ENCODE data around the gene NRXN3. TPM values are rescaled to one million over a fixed set of nuclear protein-coding genes. Genes with fewer than 3 reads are reported as not detected.

Gene NRXN3
- total RNA-seq, 1 donor from 2014 or later: 18.0 TPM

GRCh38 chr14:79656056-79656455 lies 1485.9 kb downstream of the NRXN3 start:
- FAIRE-seq (no peak), DNase-seq (ENCODE audit: low read depth) (no peak)
- H3K27ac Mint-ChIP-seq (ENCODE audit: unreplicated experiment): no peak overlapping the region
- H3K4me1 Mint-ChIP-seq (ENCODE audit: low read depth, unreplicated experiment): no peaks in the 10 kb centered on the region
- no peak overlapping the region for H3K4me3 ChIP-seq (ENCODE audit: insufficient read depth, low read depth, low read length)
- H3K9ac ChIP-seq (ENCODE audit: low read length): no peak overlapping the region
- H4K20me1 ChIP-seq (ENCODE audit: insufficient read depth, low read length): no peaks in the 10 kb centered on the region
- H3K36me3 Mint-ChIP-seq (ENCODE audit: low read depth, unreplicated experiment): no peaks in the 10 kb centered on the region
- H3K27ac ChIP-seq (ENCODE audit: low read depth, low read length): no peak overlapping the region
- no peaks in the 10 kb centered on the region for H3K36me3 ChIP-seq (ENCODE audit: insufficient read depth, low read length)
- TF ChIP-seq EZH2 (IDR thresholded peaks at IDR 0.05; ENCODE audit: insufficient read depth, low read length) (no peak), CTCF (IDR thresholded peaks at IDR 0.05; ENCODE audit: insufficient read depth, low read depth, low read length) (no peak)
- H3K4me1 ChIP-seq (ENCODE audit: insufficient read depth, low read length): no peaks in the 10 kb centered on the region
- H3K4me3 Mint-ChIP-seq (ENCODE audit: unreplicated experiment): no peak overlapping the region
- no peaks in the 10 kb centered on the region for H3K27me3 ChIP-seq (ENCODE audit: insufficient read depth, low read length)
- H2AFZ ChIP-seq (ENCODE audit: low read depth, low read length): no peak overlapping the region
- no peaks in the 10 kb centered on the region for H3K27me3 Mint-ChIP-seq (ENCODE audit: low read depth, unreplicated experiment)
- no peak overlapping the region for H3K4me2 ChIP-seq (ENCODE audit: low read length)
- no peaks in the 10 kb centered on the region for H3K9me3 ChIP-seq (ENCODE audit: insufficient read depth, low read depth, low read length)
- H3K9me3 Mint-ChIP-seq (ENCODE audit: unreplicated experiment): no peaks in the 10 kb centered on the region
- H3K79me2 ChIP-seq (ENCODE audit: insufficient read depth, low read length): no peaks in the 10 kb centered on the region

- no peak overlapping the region for H3K4me3 ChIP-seq (ENCODE audit: insufficient read depth, low read depth, low read length)
- Mint-ChIP-seq H3K4me1 (ENCODE audit: low read depth, unreplicated experiment) (peaks cover 1% of the 10 kb centered on the region), H3K36me3 (ENCODE audit: low read depth, unreplicated experiment) (no peaks in the 10 kb centered on the region), H3K4me3 (ENCODE audit: unreplicated experiment) (no peak overlapping the region), H3K27me3 (ENCODE audit: low read depth, unreplicated experiment) (peaks cover 2% of the 10 kb centered on the region), H3K27ac (ENCODE audit: unreplicated experiment) (no peak overlapping the region), H3K9me3 (ENCODE audit: unreplicated experiment) (no peaks in the 10 kb centered on the region)
- H2AFZ ChIP-seq (ENCODE audit: low read depth, low read length): no peak overlapping the region
- H3K9ac ChIP-seq (ENCODE audit: low read length): no peak overlapping the region
- no peaks in the 10 kb centered on the region for H3K27me3 ChIP-seq (ENCODE audit: insufficient read depth, low read length)
- H3K4me2 ChIP-seq (ENCODE audit: low read length): no peak overlapping the region
- no peak overlapping the region for H3K27ac ChIP-seq (ENCODE audit: low read depth, low read length)
- no peaks in the 10 kb centered on the region for H3K79me2 ChIP-seq (ENCODE audit: insufficient read depth, low read length)
- H3K4me1 ChIP-seq (ENCODE audit: insufficient read depth, low read length): no peaks in the 10 kb centered on the region
- H3K9me3 ChIP-seq (ENCODE audit: insufficient read depth, low read depth, low read length): no peaks in the 10 kb centered on the region
- TF ChIP-seq EZH2 (IDR thresholded peaks at IDR 0.05; ENCODE audit: insufficient read depth, low read length): no peak
- TF ChIP-seq CTCF (IDR thresholded peaks at IDR 0.05; ENCODE audit: insufficient read depth, low read depth, low read length): no peak
- no peaks in the 10 kb centered on the region for H3K36me3 ChIP-seq (ENCODE audit: insufficient read depth, low read length)
- H4K20me1 ChIP-seq (ENCODE audit: insufficient read depth, low read length): no peaks in the 10 kb centered on the region
- DNase-seq (ENCODE audit: low read depth): no peak
- FAIRE-seq: no peak
Measured at GRCh38 chr14:79656496-79656895, 1486.3 kb downstream of the NRXN3 start.

- no peak overlapping the region for H3K4me2 ChIP-seq (ENCODE audit: low read length)
- H3K4me3 Mint-ChIP-seq (ENCODE audit: unreplicated experiment): no peak overlapping the region
- H3K36me3 Mint-ChIP-seq (ENCODE audit: low read depth, unreplicated experiment): no peaks in the 10 kb centered on the region
- H3K4me1 Mint-ChIP-seq (ENCODE audit: low read depth, unreplicated experiment): peaks cover 4% of the 10 kb centered on the region
- H3K27ac Mint-ChIP-seq (ENCODE audit: unreplicated experiment): no peak overlapping the region
- no peaks in the 10 kb centered on the region for H3K9me3 ChIP-seq (ENCODE audit: insufficient read depth, low read depth, low read length)
- no peaks in the 10 kb centered on the region for H3K4me1 ChIP-seq (ENCODE audit: insufficient read depth, low read length)
- DNase-seq (ENCODE audit: low read depth) (no peak), FAIRE-seq (no peak)
- H3K27me3 Mint-ChIP-seq (ENCODE audit: low read depth, unreplicated experiment): peaks cover 2% of the 10 kb centered on the region
- H3K27ac ChIP-seq (ENCODE audit: low read depth, low read length): no peak overlapping the region
- no peaks in the 10 kb centered on the region for H4K20me1 ChIP-seq (ENCODE audit: insufficient read depth, low read length)
- no peaks in the 10 kb centered on the region for H3K79me2 ChIP-seq (ENCODE audit: insufficient read depth, low read length)
- H3K27me3 ChIP-seq (ENCODE audit: insufficient read depth, low read length): no peaks in the 10 kb centered on the region
- H3K9ac ChIP-seq (ENCODE audit: low read length): no peak overlapping the region
- H3K36me3 ChIP-seq (ENCODE audit: insufficient read depth, low read length): no peaks in the 10 kb centered on the region
- H2AFZ ChIP-seq (ENCODE audit: low read depth, low read length): no peak overlapping the region
- TF ChIP-seq CTCF (IDR thresholded peaks at IDR 0.05; ENCODE audit: insufficient read depth, low read depth, low read length) (no peak), EZH2 (IDR thresholded peaks at IDR 0.05; ENCODE audit: insufficient read depth, low read length) (no peak)
- H3K4me3 ChIP-seq (ENCODE audit: insufficient read depth, low read depth, low read length): no peak overlapping the region
- H3K9me3 Mint-ChIP-seq (ENCODE audit: unreplicated experiment): no peaks in the 10 kb centered on the region
Measured at GRCh38 chr14:79658221-79658620, 1488.0 kb downstream of the NRXN3 start.

Data from astrocyte (in vitro differentiated cells and primary cell).